ENCODE measurements around the gene RNU1-4.
"Not testable (repeated sequence)": the region's sequence is repeated elsewhere in the genome, so short reads cannot be mapped to it uniquely, and the experiment has no call there.

The RNU1-4 gene

DNA sequence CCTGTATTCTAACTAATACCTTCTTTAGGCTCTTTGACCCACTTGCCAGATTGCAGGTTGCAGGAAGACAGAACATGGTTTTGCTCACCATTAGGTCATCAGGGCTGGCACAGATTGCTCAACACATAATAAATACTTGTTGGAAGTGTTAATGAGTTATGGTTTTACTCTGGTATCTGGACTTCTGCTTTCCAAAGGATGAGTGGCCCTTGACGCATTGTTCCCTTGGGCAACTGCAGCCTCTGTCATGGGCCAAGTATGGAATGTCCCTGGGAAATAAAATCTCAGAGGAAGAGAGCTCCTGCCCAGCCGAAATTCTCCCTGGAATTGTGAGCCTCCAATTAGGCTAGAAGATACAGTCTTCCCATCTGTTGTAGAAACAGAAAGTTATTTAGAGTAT lies 40.7 kb downstream of the RNU1-4 start:
- DNase-seq; in situ Hi-C loops (cut with HindIII; ENCODE audit: low pct_ligation_motif_present, low pct_unique_long_range_greater_than_20kb, low sequenced_read_pairs): not testable (repeated sequence)

DNA sequence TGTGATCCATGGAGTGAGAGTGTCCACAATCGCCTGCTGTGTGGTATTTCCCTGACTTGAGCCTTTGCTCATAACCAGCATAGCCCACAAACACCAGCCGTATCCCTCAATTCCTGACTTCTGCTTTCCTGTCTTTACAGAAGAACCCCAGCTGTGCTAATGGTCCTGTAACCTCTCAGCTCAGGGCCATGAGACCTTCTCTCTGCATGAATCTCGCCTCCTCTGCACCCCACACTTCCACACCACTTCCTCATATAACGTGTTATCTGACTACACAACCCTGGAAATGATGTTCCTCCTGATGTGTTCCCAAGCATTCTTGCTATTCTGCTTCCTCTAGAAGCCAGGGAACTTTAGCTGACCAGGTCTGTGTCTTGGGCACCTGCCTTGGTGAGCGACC lies 41.3 kb downstream of the RNU1-4 start:
- in situ Hi-C loops (cut with HindIII; ENCODE audit: low pct_ligation_motif_present, low pct_unique_long_range_greater_than_20kb, low sequenced_read_pairs); DNase-seq: not testable (repeated sequence)

DNA sequence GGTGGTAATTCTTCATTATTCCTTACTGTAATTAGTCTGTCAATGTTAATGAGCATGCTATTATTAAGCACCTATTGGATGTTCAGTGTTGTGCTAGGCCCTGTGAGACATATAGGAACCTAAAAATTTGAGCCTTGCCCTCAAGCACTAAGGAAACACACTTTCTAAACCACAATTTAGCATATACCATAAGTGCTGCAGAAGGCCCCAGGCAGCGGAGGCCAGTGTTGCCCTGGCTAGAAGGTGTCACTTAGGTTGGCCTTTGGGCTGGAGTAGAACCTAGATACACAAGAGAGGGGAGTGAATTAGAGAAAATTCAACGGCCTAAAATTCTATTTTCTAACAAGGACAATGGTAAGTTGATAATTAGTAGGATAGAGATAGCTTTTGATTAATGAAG lies 44.6 kb downstream of the RNU1-4 start:
- in situ Hi-C loops (cut with HindIII; ENCODE audit: low pct_ligation_motif_present, low pct_unique_long_range_greater_than_20kb, low sequenced_read_pairs): not testable (repeated sequence)

DNA sequence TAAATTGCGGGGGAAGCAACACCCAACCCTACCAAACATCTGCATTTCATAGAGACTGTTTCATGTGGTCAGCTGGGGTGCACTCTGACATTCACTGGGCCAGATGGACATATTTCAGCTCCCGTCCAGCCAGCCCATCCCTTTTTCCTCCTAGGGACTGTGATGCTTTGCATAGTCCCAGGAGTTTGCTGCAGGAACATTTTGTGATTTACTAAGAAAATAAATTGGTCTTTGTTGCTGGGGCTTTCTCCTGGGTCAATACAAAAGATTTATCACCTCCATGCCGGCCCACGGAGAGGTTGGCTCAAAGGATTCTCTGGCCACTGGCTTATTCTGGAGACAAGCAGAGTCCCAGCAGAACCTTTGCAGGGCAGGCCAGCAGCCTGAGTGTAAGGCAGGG lies 46.0 kb downstream of the RNU1-4 start:
- DNase-seq; in situ Hi-C loops (cut with HindIII; ENCODE audit: low pct_ligation_motif_present, low pct_unique_long_range_greater_than_20kb, low sequenced_read_pairs): not testable (repeated sequence)

More for the DNA sequence above, 44.6 kb downstream of the RNU1-4 start:
- not testable (repeated sequence) for DNase-seq

DNA sequence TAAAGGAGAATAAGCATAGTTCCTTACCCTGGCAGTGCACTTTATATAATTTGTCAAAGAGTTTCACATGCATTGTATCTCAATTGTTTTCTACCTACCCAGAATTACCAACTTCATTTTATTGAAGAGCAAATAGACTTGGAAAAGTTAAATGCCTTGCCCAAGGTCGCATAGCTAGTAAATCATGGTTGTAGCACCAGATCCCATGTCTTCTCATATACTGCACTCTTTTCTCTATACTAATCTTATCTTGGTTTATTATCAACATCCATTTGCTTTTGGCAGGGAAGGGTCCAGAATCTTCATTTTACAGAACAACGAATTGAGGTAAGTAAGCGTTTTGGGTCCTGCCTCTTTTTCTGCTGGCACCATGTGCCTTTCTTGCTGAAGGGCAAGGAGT lies 46.9 kb downstream of the RNU1-4 start:
- DNase-seq; in situ Hi-C loops (cut with HindIII; ENCODE audit: low pct_ligation_motif_present, low pct_unique_long_range_greater_than_20kb, low sequenced_read_pairs): not testable (repeated sequence)

DNA sequence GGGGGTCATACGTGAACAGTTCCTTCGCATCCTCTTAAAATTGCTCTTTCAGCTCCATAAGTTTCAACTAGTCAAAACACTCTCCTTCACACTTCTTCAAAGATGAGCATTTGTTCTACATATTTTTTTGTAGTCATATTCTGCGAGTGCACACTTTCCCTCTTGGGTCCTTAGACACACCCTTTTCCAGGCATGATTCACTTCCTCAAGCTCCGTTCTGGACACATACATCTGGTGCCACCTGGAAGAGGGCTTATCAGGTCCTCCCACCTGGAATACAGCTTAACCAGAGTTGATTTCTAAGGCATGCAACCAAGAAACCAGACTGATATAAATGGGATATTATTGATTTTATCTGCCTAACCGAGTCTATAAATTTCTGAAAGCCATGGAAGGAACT lies 47.4 kb downstream of the RNU1-4 start:
- DNase-seq; in situ Hi-C loops (cut with HindIII; ENCODE audit: low pct_ligation_motif_present, low pct_unique_long_range_greater_than_20kb, low sequenced_read_pairs): not testable (repeated sequence)
